Effector memory CD8-positive, alpha-beta T cell (primary cell): Measurements from ENCODE around the gene KRTAP19-6.
"Not testable (repeated sequence)": the region's sequence is repeated elsewhere in the genome, so short reads cannot be mapped to it uniquely, and the experiment has no call there.

ENCODE experiments used
- ATAC-seq: fragments of 150-1000 bp; cut with Tn5 transposase; replicated peaks from 2 replicates; pipeline ENCODE4 v1.10.0; 2021; ENCODE audit warnings: mild to moderate bottlenecking, moderate library complexity
- DNase-seq, 3 experiments: peaks; one replicate each; pipeline ENCODE4 v3.0.0; 2021
- H3K27ac Mint-ChIP-seq, 2 donors: one replicate each; pipeline ENCODE4 v1.8.0; 2022; ENCODE audit warnings: mild to moderate bottlenecking in 2 of 2, mixed read lengths in 2 of 2, moderate library complexity in 2 of 2
- H3K27me3 Mint-ChIP-seq, 2 donors: one replicate each; pipeline ENCODE4 v1.8.0; 2022; ENCODE audit warnings: mixed read lengths in 2 of 2
- H3K36me3 Mint-ChIP-seq: one replicate; pipeline ENCODE4 v1.8.0; 2022; ENCODE audit warnings: mild to moderate bottlenecking, moderate library complexity, mixed read lengths; ENCODE audit not compliant: insufficient read depth
- H3K4me1 Mint-ChIP-seq, 2 donors: one replicate each; pipeline ENCODE4 v1.8.0; 2022; ENCODE audit warnings: low read depth in 2 of 2, mixed read lengths in 2 of 2
- H3K4me3 Mint-ChIP-seq, 2 donors: one replicate each; pipeline ENCODE4 v1.8.0; 2022; ENCODE audit warnings: mild to moderate bottlenecking in 2 of 2, mixed read lengths in 2 of 2, moderate library complexity in 2 of 2
- H3K9me3 Mint-ChIP-seq, 2 donors: one replicate each; pipeline ENCODE4 v1.8.0; 2022; ENCODE audit warnings: mixed read lengths in 2 of 2

Gene KRTAP19-6

GRCh38 chr21:30515681-30516080 is 26.0 kb downstream of the KRTAP19-6 start:
- H3K9me3 Mint-ChIP-seq = peaks cover 0 to 3% of the 10 kb centered on the region in 2 donors
- H3K27ac Mint-ChIP-seq = no peak overlapping the region
- ATAC-seq (no peak), DNase-seq (no peak)
- no peaks in the 10 kb centered on the region for H3K36me3 Mint-ChIP-seq
- no peaks in the 10 kb centered on the region for H3K27me3 Mint-ChIP-seq
- H3K4me1 Mint-ChIP-seq = no peaks in the 10 kb centered on the region
- H3K4me3 Mint-ChIP-seq = no peak overlapping the region

GRCh38 chr21:30505621-30506205 is 36.0 kb downstream of the KRTAP19-6 start:
- H3K4me3 Mint-ChIP-seq, DNase-seq, ATAC-seq, H3K4me1 Mint-ChIP-seq, H3K9me3 Mint-ChIP-seq, H3K27ac Mint-ChIP-seq, H3K27me3 Mint-ChIP-seq, H3K36me3 Mint-ChIP-seq: not testable (repeated sequence)

DNA sequence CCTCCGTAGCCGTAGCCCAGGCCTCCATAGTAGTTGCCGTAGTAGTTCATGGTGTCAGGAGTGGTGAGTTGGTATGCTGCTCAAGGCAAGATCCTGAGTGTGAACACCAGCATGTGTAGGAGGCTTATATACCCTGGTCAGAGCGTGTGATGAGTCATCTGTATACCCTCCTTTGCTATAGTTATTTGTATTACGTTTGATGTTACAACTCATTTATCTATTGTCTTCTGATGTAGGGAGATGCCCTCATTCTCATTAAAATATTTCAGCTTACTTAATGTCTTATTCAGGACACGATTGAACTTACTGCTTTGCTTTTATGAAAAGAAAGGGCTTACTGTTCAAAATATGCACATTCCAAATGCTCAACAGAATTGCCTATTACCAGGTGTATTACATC is 39.6 kb downstream of the KRTAP19-6 start, which contains the start of gene KRTAP19-5:
TSS of gene KRTAP19-5 (minus strand) at position 101 of the 400 bp plus-strand sequence. CDS start at position 50, 51 bp downstream.
- Mint-ChIP-seq H3K9me3 (peaks cover 0 to 4% of the 10 kb centered on the region in 2 donors), H3K27me3 (no peaks in the 10 kb centered on the region), H3K27ac (no peak within 1 kb of the TSS), H3K4me3 (no peak within 1 kb of the TSS), H3K36me3 (no peaks in the 10 kb centered on the region), H3K4me1 (no peaks in the 10 kb centered on the region)
- DNase-seq (no peak), ATAC-seq (no peak)

- Mint-ChIP-seq H3K4me1 (no peaks in the 10 kb centered on the region), H3K4me3 (no peak within 1 kb of the TSS), H3K9me3 (no peaks in the 10 kb centered on the region), H3K27ac (no peak within 1 kb of the TSS), H3K36me3 (no peaks in the 10 kb centered on the region), H3K27me3 (no peaks in the 10 kb centered on the region)
- ATAC-seq = no peak
- DNase-seq = no peak
Measured at GRCh38 chr21:30497065-30497464, 44.6 kb downstream of the KRTAP19-6 start, which contains the start of gene KRTAP19-4. KRTAP19-4 (minus strand) TSS chr21:30497165; CDS start chr21:30497110, 55 bp downstream.

DNA sequence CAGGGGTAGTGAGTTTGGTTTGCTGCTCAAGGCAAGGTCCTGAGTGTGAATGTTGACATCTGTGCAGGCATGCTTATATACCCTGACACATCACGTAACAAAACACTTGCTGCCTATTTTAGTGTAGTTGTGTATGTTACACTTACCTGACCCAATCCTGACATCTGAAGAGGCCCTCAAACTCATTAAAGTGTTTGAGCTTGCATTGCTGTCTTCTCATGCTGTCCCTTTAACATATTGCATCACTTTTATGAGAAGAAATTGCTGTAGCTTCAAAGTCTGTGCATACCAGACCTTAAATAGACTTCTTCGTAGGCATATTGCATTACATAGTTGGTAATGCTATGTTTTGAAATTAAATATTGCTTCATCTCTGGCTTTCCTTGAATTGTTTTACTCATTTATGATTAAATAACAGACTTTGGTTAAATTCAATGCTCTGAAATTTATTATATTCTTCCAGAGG is 49.7 kb downstream of the KRTAP19-6 start, which contains the start of gene KRTAP19-3:
TSS of gene KRTAP19-3 (minus strand) at position 51 of the 466 bp plus-strand sequence. CDS start 56 bp downstream, outside the sequence.
- Mint-ChIP-seq H3K27me3 (no peaks in the 10 kb centered on the region), H3K27ac (no peak within 1 kb of the TSS)

More for the DNA sequence above, 49.7 kb downstream of the KRTAP19-6 start, which contains the start of gene KRTAP19-3:
- Mint-ChIP-seq H3K36me3 (no peaks in the 10 kb centered on the region), H3K4me3 (no peak within 1 kb of the TSS), H3K4me1 (no peaks in the 10 kb centered on the region), H3K9me3 (peaks cover 0 to 5% of the 10 kb centered on the region in 2 donors)
- DNase-seq (no peak), ATAC-seq (no peak)
